ENCODE data around the gene TASOR.

Gene TASOR

DNA sequence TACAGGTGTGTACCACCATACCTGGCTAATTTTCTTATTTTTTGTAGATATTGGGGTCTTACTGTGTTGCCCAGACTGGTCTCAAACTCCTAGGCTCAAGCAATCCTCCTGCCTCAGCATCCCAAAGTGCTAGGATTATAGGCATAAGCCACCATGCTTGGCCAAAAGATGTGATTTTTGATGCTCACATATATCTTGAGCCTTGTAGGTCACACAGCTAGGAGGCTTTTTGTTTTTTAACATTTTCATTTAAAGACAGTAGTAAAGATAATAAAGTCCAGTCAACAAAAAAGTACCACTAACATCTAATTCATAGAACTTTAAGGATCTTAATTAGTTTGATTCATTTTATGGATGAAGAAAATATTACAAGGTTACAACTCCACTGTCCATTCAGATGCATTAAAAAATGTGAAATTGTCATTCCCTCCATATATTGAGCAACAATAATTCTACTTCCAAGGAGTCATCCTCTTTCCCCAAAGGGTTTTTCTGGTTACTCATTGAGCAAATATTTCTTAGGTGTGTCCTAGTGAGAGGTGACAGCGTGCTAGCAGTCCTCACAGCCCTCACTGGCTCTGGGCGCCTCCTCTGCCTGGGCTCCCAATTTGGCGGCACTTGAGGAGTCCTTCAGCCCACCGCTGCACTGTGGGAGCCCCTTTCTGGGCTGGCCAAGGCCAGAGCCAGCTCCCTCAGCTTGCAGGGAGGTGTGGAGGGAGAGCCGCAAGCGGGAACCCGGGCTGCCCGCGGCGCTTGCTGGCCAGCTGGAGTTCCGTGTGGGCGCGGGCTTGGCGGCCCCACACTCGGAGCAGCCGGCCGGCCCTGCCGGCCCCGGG lies 8.3 kb upstream of the TASOR start:
- TF ChIP-seq, protein P1, sequence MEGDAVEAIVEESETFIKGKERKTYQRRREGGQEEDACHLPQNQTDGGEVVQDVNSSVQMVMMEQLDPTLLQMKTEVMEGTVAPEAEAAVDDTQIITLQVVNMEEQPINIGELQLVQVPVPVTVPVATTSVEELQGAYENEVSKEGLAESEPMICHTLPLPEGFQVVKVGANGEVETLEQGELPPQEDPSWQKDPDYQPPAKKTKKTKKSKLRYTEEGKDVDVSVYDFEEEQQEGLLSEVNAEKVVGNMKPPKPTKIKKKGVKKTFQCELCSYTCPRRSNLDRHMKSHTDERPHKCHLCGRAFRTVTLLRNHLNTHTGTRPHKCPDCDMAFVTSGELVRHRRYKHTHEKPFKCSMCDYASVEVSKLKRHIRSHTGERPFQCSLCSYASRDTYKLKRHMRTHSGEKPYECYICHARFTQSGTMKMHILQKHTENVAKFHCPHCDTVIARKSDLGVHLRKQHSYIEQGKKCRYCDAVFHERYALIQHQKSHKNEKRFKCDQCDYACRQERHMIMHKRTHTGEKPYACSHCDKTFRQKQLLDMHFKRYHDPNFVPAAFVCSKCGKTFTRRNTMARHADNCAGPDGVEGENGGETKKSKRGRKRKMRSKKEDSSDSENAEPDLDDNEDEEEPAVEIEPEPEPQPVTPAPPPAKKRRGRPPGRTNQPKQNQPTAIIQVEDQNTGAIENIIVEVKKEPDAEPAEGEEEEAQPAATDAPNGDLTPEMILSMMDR (IDR thresholded peaks at IDR 0.05; ENCODE audit: low read depth, low read length): no peak
- H3K4me3 ChIP-seq (ENCODE audit: low read depth, low read length): no peak overlapping the region

DNA sequence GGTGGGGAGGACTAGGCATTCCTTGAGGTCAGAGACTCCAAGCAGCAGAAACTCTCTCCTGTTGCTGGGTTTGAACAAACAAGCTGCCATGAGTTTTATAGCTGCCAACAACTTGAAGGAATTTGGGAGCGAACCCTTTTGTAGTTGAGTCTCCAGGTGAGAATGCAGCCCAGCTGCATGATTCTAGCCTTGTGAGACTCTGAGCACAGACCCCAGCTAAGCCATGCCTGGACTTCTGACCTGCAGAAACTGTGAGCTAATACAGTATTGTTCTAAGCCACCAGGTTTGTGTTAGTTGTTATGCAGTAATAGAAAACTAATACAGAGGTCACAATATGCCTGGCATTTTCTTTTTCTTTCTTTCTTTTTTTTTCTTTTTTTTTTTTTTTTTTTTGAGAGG lies 6.2 kb upstream of the TASOR start:
- TF ChIP-seq, protein P1 (IDR thresholded peaks at IDR 0.05; ENCODE audit: low read depth, low read length): no peak
- no peak overlapping the region for H3K4me3 ChIP-seq (ENCODE audit: low read depth, low read length)

DNA sequence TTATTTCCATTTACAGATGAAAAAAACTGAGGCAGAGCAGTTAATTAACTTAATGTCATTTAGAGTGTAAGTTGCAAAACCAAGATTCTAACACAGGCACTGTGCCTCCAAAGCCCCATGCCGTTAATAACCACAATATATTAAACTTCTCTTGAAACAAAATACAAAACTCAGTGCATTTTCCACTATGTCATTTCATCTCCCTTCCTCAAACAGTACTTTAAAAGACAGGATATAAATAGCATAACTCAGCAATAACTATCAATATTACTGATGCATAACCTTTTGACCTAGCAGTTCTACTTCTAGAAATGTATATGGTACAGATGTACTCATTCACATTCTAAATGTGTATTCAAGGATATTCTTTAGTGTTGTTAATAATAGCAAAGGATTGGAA lies 5.1 kb upstream of the TASOR start:
- H3K4me3 ChIP-seq (ENCODE audit: low read depth, low read length): no peak overlapping the region
- TF ChIP-seq, protein P1 (IDR thresholded peaks at IDR 0.05; ENCODE audit: low read depth, low read length): no peak

DNA sequence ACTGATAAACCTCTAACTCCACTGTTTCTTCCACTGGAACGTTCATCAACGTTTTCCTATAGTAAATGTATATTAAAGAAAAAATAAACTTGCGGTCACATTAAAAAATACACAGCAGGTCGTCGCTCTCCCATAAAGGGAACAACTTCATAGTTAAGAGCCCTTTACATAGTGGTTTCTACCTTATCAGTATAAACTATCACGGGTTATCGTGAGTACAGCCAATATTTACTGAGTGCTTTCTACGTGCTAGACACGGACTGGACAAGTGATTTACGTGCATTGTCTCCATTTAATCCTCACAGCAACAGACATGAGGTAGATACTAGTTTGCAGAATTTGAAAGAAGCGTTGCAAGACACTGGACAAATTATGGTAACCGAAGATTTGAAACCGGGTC lies 964 bp upstream of the TASOR start:
- H3K4me3 ChIP-seq (ENCODE audit: low read depth, low read length): no peak overlapping the region
- TF ChIP-seq, protein P1 (IDR thresholded peaks at IDR 0.05; ENCODE audit: low read depth, low read length): no peak

DNA sequence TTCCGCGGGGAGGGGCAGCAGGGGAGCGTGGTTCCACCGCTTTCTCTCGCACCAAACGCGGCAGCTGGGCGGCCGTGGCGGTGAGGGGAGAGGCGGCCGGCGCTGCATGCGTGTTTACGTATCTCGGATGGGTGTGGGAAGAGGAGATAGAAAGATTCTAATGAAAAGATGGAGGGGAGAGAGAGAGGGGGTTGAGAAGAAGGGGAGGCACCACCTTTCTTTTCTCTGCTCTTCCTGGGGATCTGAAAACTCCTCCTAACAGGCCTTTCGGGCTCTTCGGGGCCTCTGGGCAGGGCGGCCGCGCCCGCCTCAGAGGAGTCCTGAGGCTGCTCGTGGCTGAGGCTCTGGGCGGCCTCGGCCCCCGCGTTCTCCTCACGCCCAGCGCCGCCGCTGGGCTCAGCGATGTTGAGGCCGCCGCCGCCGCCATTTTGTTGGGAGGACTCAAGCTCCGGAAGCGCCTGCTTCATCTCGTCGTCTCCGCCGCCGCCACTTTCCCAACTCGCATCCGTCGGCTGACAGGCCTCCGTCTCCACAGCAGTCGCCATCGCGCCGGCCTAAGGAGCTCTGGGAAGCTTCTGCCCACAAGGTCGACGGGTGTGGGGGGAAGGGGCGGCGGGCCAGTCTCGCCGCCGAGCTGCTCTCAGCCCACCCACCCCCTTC lies 473 bp downstream of the TASOR start:
- H3K4me3 ChIP-seq (ENCODE audit: low read depth, low read length): peak overlapping the region; percentile 80
- TF ChIP-seq, protein P1 (IDR thresholded peaks at IDR 0.05; ENCODE audit: low read depth, low read length): no peak

DNA sequence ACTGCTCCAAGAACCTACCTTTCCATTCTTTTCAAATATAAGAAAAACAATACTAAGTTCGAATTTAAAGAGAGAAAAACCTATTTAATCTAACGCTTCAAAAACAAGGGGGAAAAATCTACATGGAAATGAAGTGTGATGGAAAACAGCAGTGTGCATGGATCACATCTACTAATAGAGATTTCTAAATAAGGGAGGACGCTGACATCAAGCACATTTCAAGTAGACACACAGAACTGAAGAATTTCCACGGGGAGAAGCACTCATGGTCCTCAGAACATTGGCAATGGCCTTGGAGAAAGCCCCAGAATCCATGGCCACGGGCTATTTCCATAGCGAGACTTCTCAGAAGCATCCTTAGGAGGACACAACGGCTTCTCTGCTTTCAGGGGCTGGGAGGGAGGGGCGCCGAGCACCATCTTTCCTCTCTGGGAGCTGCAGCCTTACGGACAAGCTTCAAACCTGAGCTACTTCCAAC lies 1.0 kb downstream of the TASOR start:
- peak overlapping the region; percentile 80 for H3K4me3 ChIP-seq (ENCODE audit: low read depth, low read length)
- TF ChIP-seq, protein P1 (IDR thresholded peaks at IDR 0.05; ENCODE audit: low read depth, low read length): no peak

DNA sequence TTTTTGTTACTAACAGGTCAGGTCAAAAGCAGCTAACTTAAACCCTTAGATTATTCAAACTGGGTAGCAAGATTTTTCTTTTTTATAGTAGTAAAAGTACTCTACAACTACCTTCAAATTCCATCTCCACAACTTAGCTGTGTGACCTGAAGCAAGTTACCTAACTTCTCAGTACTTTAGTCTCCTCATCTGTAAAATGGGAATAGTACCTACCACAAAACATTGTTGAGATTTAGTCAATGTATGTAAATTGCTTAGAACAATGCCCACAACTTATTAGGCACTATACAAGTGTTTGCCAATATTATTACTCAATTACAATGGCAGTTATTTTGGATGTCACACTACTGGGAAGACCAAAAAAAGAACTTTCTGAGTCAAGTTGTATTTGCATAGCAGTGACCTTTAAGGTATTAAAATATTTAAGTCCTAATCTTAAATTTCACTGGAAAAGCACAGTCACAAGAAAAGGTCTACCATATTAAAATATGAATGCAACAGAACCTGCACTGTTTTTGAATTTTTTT lies 2.9 kb downstream of the TASOR start:
- H3K4me3 ChIP-seq (ENCODE audit: low read depth, low read length): no peak overlapping the region

More for the DNA sequence above, 2.9 kb downstream of the TASOR start:
- TF ChIP-seq, protein P1 (IDR thresholded peaks at IDR 0.05; ENCODE audit: low read depth, low read length): no peak

Data from WI38 (cell line).